ENCODE results near the gene HNRNPCL2. TPM values are rescaled to one million over a fixed set of nuclear protein-coding genes. Genes with fewer than 3 reads are reported as not detected.

Gene HNRNPCL2
- total RNA-seq: not detected in 2 replicates

DNA sequence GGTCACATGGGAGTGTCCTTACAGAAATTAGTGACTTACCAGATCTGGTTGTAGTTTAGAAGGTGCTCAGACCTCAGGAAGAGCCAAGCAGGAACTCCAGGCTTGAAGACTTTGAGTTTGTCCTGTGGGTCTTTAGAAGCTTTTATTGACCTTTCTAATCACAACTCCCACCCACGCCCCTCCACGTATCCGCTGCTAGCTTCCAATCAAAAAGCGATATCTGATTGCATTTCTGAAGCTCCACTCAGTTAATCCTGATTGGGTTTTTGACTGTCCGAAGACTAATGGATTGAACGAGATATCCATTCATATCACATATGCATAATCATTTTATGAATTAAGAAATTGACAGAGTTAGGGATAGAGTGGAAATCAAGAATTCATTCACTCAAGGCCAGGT lies at the start of gene HNRNPCL2:
Gene HNRNPCL2, minus strand, starts transcription at position 101 of the 400 bp plus-strand sequence. CDS start 454 bp downstream, outside the sequence.

DNA sequence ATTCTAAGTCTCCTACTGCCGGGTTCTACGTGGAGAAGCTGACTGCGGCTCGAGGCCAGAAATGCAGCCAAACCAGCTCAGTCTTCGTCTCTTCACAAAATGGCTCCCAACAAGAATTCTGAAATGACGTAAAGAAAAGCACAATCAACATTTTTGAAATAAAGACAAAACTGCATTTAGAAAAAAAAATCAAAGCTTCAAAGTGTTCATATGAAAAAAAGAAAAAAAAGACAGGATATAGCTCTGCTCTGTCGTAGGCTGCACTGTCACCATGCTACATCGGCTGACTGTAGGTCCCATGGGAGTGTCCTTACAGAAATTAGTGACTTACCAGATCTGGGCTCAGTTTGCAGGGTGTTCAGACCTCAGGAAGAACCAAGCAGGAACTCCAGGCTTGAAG lies 48.9 kb upstream of the HNRNPCL2 start, which contains the start of gene HNRNPCL4:
Gene HNRNPCL4, minus strand, starts transcription at position 101 of the 400 bp plus-strand sequence. CDS start 164 bp downstream, outside the sequence.

DNA sequence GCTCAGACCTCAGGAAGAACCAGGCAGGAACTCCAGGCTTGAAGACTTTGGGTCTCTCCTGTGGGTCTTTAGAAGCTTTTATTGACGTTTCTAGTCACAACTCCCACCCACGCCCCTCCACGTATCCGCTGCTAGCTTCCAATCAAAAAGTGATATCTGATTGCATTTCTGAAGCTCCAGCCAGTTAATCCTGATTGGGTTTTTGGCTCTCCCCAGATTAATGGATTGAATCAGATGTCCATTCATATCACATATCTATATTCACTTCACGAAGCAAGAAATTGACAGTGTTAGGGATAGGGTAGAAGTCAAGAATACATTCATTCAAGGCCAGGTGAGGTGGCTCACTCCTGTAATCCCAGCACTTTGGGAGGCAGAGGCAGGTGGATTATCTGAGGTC lies 39.3 kb upstream of the HNRNPCL2 start, which contains the start of gene PRAMEF26:
Gene PRAMEF26, minus strand, starts transcription at position 101 of the 400 bp plus-strand sequence. CDS start 2,914 bp downstream, outside the sequence.

DNA sequence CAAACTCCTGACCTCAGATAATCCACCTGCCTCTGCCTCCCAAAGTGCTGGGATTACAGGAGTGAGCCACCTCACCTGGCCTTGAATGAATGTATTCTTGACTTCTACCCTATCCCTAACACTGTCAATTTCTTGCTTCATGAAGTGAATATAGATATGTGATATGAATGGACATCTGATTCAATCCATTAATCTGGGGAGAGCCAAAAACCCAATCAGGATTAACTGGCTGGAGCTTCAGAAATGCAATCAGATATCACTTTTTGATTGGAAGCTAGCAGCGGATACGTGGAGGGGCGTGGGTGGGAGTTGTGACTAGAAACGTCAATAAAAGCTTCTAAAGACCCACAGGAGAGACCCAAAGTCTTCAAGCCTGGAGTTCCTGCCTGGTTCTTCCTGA lies 46.2 kb downstream of the HNRNPCL2 start, which contains the start of gene PRAMEF25:
Gene PRAMEF25, plus strand, starts transcription at position 301 of the 400 bp plus-strand sequence. CDS start 2,920 bp downstream, outside the sequence.

Other genes starting within 250 kb of the HNRNPCL2 start
- not detected in 2 replicates for gene PRAMEF4, start 230.7 kb downstream of the HNRNPCL2 start, total RNA-seq
- gene PRAMEF10, start 218.6 kb downstream of the HNRNPCL2 start, total RNA-seq: not detected in 2 replicates
- gene PRAMEF7, start 200.2 kb downstream of the HNRNPCL2 start, total RNA-seq: not detected in 2 replicates
- gene PRAMEF6, start 169.3 kb downstream of the HNRNPCL2 start, total RNA-seq: not detected in 2 replicates
- not detected in 2 replicates for gene PRAMEF27, start 60.3 kb downstream of the HNRNPCL2 start, total RNA-seq
- gene HNRNPCL3, start 56.1 kb downstream of the HNRNPCL2 start, total RNA-seq: not detected in 2 replicates
- gene PRAMEF25, start 46.1 kb downstream of the HNRNPCL2 start, total RNA-seq: not detected in 2 replicates
- not detected in 2 replicates for gene PRAMEF26, start 39.2 kb upstream of the HNRNPCL2 start, total RNA-seq
- gene HNRNPCL4, start 48.8 kb upstream of the HNRNPCL2 start, total RNA-seq: not detected in 2 replicates
- not detected in 2 replicates for gene PRAMEF9, start 55.0 kb upstream of the HNRNPCL2 start, total RNA-seq
- not detected in 2 replicates for gene PRAMEF13, start 84.6 kb upstream of the HNRNPCL2 start, total RNA-seq
- not detected in 2 replicates for gene PRAMEF18, start 109.3 kb upstream of the HNRNPCL2 start, total RNA-seq
- gene PRAMEF5, start 137.3 kb upstream of the HNRNPCL2 start, total RNA-seq: not detected in 2 replicates
- gene PRAMEF8, start 168.3 kb upstream of the HNRNPCL2 start, total RNA-seq: not detected in 2 replicates
- not detected in 2 replicates for gene PRAMEF33, start 186.7 kb upstream of the HNRNPCL2 start, total RNA-seq
- gene PRAMEF15, start 198.7 kb upstream of the HNRNPCL2 start, total RNA-seq: not detected in 2 replicates
- gene PRAMEF14, start 230.3 kb upstream of the HNRNPCL2 start, total RNA-seq: not detected in 2 replicates

Data from endothelial cell of coronary artery (primary cell).